ENCODE data around the gene ACVR1. TPM values are rescaled to one million over a fixed set of nuclear protein-coding genes. Genes with fewer than 3 reads are reported as not detected.

ACVR1 gene
- total and polyA plus RNA-seq, 7 experiments from 2014 or later: 6.0 to 42.0 (median 17.8) TPM

GRCh38 chr2:157898591-157898996, 22.5 kb upstream of the ACVR1 start:
- intact Hi-C loops (cut with micrococcal nuclease): loop anchor here (2.0 to 10.0 kb wide), 15 partner anchors 61 to 1814 kb away; partner anchors contain the start of genes ACVR1C (in 2 of the 2), CYTIP (in 1 of the 2), ERMN (in 1 of the 2) and MARCHF7 (in 1 of the 2)
- peak overlapping the region; percentile 94 to 100 (median 98) for H3K27ac Mint-ChIP-seq

GRCh38 chr2:157897106-157897971, 21.2 kb upstream of the ACVR1 start:
- ChIA-PET CTCF (interaction anchor here (0.7 to 0.8 kb wide), 2 partner anchors 64 to 110 kb away, joined by 3 to 4 read pairs; no protein-coding TSS in a partner anchor), POLR2A (interaction anchor here (0.6 to 4.9 kb wide), 9 partner anchors 10 to 456 kb away, joined by 3 to 50 read pairs (median 4); partner anchors contain the start of gene ACVR1)
- no peaks in the 10 kb centered on the region for H3K27me3 ChIP-seq (ENCODE audit: control insufficient read depth in 2 of 2, insufficient read depth in 2 of 2, low read length in 2 of 2)
- no peaks in the 10 kb centered on the region for H3K36me3 ChIP-seq (ENCODE audit: control insufficient read depth in 2 of 3, insufficient read depth in 3 of 3, low read length in 3 of 3)
- H3K4me3 ChIP-seq (ENCODE audit: low read length): peak overlapping the region; percentile 38
- Mint-ChIP-seq H3K9me3 (peaks cover 0 to 4% (median 0%) of the 10 kb centered on the region in 11 donors), H3K36me3 (peaks cover 0 to 19% (median 0%) of the 10 kb centered on the region in 5 donors), H3K4me3 (peak overlapping the region; percentile 74 to 93 (median 89)), H3K4me1 (peaks cover 51 to 92% (median 81%) of the 10 kb centered on the region in 7 donors), H3K27ac (peak overlapping the region; percentile 94 to 100 (median 98)), H3K27me3 (no peaks in the 10 kb centered on the region)
- intact Hi-C loops (cut with micrococcal nuclease): loop anchor here (1.0 to 10.0 kb wide), 12 partner anchors 21 to 1815 kb away; partner anchors contain the start of genes ACVR1 (in 2 of the 2), ACVR1C (in 1 of the 2), CCDC148 (in 1 of the 2) and ERMN (in 1 of the 2)
- H3K27ac ChIP-seq (ENCODE audit: low read depth, low read length): peak overlapping the region; percentile 78
- DNase-seq (peak in 8 of 9 donors; percentile 45 to 78 (median 70)), ATAC-seq (peak; percentile 74)
- no peaks in the 10 kb centered on the region for H3K9me3 ChIP-seq (ENCODE audit: control insufficient read depth in 2 of 3, low read length in 3 of 3)
- H3K4me1 ChIP-seq (ENCODE audit: control insufficient read depth in 2 of 2, insufficient read depth in 2 of 2, low read length in 2 of 2): peaks cover 44 to 62% of the 10 kb centered on the region in 2 donors

More at GRCh38 chr2:157898591-157898996, 22.5 kb upstream of the ACVR1 start:
- no peaks in the 10 kb centered on the region for H3K27me3 Mint-ChIP-seq
- Histone ChIP-seq H3K9me3 (ENCODE audit: control insufficient read depth in 2 of 3, low read length in 3 of 3) (no peaks in the 10 kb centered on the region), H3K4me3 (ENCODE audit: low read length) (peak overlapping the region; percentile 26), H3K27me3 (ENCODE audit: control insufficient read depth in 2 of 2, insufficient read depth in 2 of 2, low read length in 2 of 2) (no peaks in the 10 kb centered on the region), H3K36me3 (ENCODE audit: control insufficient read depth in 2 of 3, insufficient read depth in 3 of 3, low read length in 3 of 3) (no peaks in the 10 kb centered on the region), H3K4me1 (ENCODE audit: control insufficient read depth in 2 of 2, insufficient read depth in 2 of 2, low read length in 2 of 2) (peaks cover 44 to 59% of the 10 kb centered on the region in 2 donors), H3K27ac (ENCODE audit: low read depth, low read length) (peak overlapping the region; percentile 78)
- ChIA-PET CTCF (interaction anchor here (0.5 to 2.3 kb wide), 8 partner anchors 9 to 571 kb away, joined by 3 to 12 read pairs (median 4); partner anchors contain the start of gene ACVR1), POLR2A (interaction anchor here (0.6 to 4.9 kb wide), 9 partner anchors 22 to 464 kb away, joined by 3 to 50 read pairs (median 4); partner anchors contain the start of genes ACVR1 and ACVR1C)
- peak overlapping the region; percentile 74 to 93 (median 86) for H3K4me3 Mint-ChIP-seq
- H3K4me1 Mint-ChIP-seq: peaks cover 48 to 80% (median 72%) of the 10 kb centered on the region in 7 donors
- H3K36me3 Mint-ChIP-seq: peaks cover 0 to 12% (median 0%) of the 10 kb centered on the region in 5 donors
- H3K9me3 Mint-ChIP-seq: peaks cover 0 to 4% (median 0%) of the 10 kb centered on the region in 11 donors
- ATAC-seq (peak; percentile 63), DNase-seq (peak in 2 of 9 donors; percentile 54 to 60)

- H3K27me3 ChIP-seq (ENCODE audit: control insufficient read depth in 2 of 2, insufficient read depth in 2 of 2, low read length in 2 of 2): no peaks in the 10 kb centered on the region
- H3K9me3 Mint-ChIP-seq: peaks cover 0 to 4% (median 0%) of the 10 kb centered on the region in 11 donors
- no peak for DNase-seq
- H3K9me3 ChIP-seq (ENCODE audit: control insufficient read depth in 2 of 3, low read length in 3 of 3): no peaks in the 10 kb centered on the region
- H3K4me1 ChIP-seq (ENCODE audit: control insufficient read depth in 2 of 2, insufficient read depth in 2 of 2, low read length in 2 of 2): peaks cover 49 to 69% of the 10 kb centered on the region in 2 donors
- ATAC-seq: no peak
- H3K27ac ChIP-seq (ENCODE audit: low read depth, low read length): no peak overlapping the region
- ChIA-PET CTCF (interaction anchor here (1.2 to 1.9 kb wide), 2 partner anchors 16 to 19 kb away, joined by 5 to 10 read pairs; partner anchors contain the start of gene ACVR1), POLR2A (interaction anchor here (0.6 to 4.9 kb wide), 3 partner anchors 9 to 19 kb away, joined by 4 to 50 read pairs (median 5); partner anchors contain the start of gene ACVR1)
- H3K27ac Mint-ChIP-seq: peak overlapping the region in 8 of 9 donors; percentile 33 to 82 (median 69)
- H3K36me3 Mint-ChIP-seq: peaks cover 0 to 31% (median 0%) of the 10 kb centered on the region in 5 donors
- H3K4me3 ChIP-seq (ENCODE audit: low read length): no peak overlapping the region
- intact Hi-C loops (cut with micrococcal nuclease): loop anchor here (5.0 to 10.0 kb wide), 9 partner anchors 58 to 1817 kb away; partner anchors contain the start of genes ACVR1C (in 1 of the 2), ERMN (in 1 of the 2) and MARCHF7 (in 1 of the 2)
- no peaks in the 10 kb centered on the region for H3K27me3 Mint-ChIP-seq
- peaks cover 62 to 99% (median 87%) of the 10 kb centered on the region in 7 donors for H3K4me1 Mint-ChIP-seq
- H3K36me3 ChIP-seq (ENCODE audit: control insufficient read depth in 2 of 3, insufficient read depth in 3 of 3, low read length in 3 of 3): no peaks in the 10 kb centered on the region
- H3K4me3 Mint-ChIP-seq: peak overlapping the region in 3 of 10 donors; percentile 19 to 48 (median 34)
Observed at GRCh38 chr2:157895531-157895930, 19.4 kb upstream of the ACVR1 start.

- ChIA-PET POLR2A (interaction anchor here (4.9 kb wide), 1 partner anchor 19 kb away, joined by 50 read pairs; the partner anchor contains the start of gene ACVR1), CTCF (interaction anchor here (1.2 to 1.9 kb wide), 2 partner anchors 15 to 18 kb away, joined by 5 to 10 read pairs; partner anchors contain the start of gene ACVR1)
- peaks cover 43 to 63% of the 10 kb centered on the region in 2 donors for H3K4me1 ChIP-seq (ENCODE audit: control insufficient read depth in 2 of 2, insufficient read depth in 2 of 2, low read length in 2 of 2)
- no peaks in the 10 kb centered on the region for H3K9me3 ChIP-seq (ENCODE audit: control insufficient read depth in 2 of 3, low read length in 3 of 3)
- Mint-ChIP-seq H3K27ac (peak overlapping the region; percentile 33 to 82 (median 69)), H3K4me3 (peak overlapping the region in 5 of 10 donors; percentile 25 to 48 (median 38)), H3K27me3 (no peaks in the 10 kb centered on the region), H3K4me1 (peaks cover 58 to 99% (median 85%) of the 10 kb centered on the region in 7 donors), H3K9me3 (peaks cover 0 to 4% (median 0%) of the 10 kb centered on the region in 11 donors), H3K36me3 (peaks cover 0 to 31% (median 0%) of the 10 kb centered on the region in 5 donors)
- H3K27me3 ChIP-seq (ENCODE audit: control insufficient read depth in 2 of 2, insufficient read depth in 2 of 2, low read length in 2 of 2): no peaks in the 10 kb centered on the region
- intact Hi-C loops (cut with micrococcal nuclease): loop anchor here (5.0 to 10.0 kb wide), 9 partner anchors 58 to 1817 kb away; partner anchors contain the start of genes ACVR1C (in 1 of the 2), ERMN (in 1 of the 2) and MARCHF7 (in 1 of the 2)
- no peak for ATAC-seq
- no peak overlapping the region for H3K4me3 ChIP-seq (ENCODE audit: low read length)
- no peak for DNase-seq
- no peak overlapping the region for H3K27ac ChIP-seq (ENCODE audit: low read depth, low read length)
- no peaks in the 10 kb centered on the region for H3K36me3 ChIP-seq (ENCODE audit: control insufficient read depth in 2 of 3, insufficient read depth in 3 of 3, low read length in 3 of 3)
Observed at GRCh38 chr2:157894694-157895435, 18.7 kb upstream of the ACVR1 start.

- Histone ChIP-seq H3K27ac (ENCODE audit: low read depth, low read length) (no peak overlapping the region), H3K4me3 (ENCODE audit: low read length) (no peak overlapping the region), H3K27me3 (ENCODE audit: control insufficient read depth in 2 of 2, insufficient read depth in 2 of 2, low read length in 2 of 2) (no peaks in the 10 kb centered on the region), H3K36me3 (ENCODE audit: control insufficient read depth in 2 of 3, insufficient read depth in 3 of 3, low read length in 3 of 3) (no peaks in the 10 kb centered on the region), H3K9me3 (ENCODE audit: control insufficient read depth in 2 of 3, low read length in 3 of 3) (no peaks in the 10 kb centered on the region), H3K4me1 (ENCODE audit: control insufficient read depth in 2 of 2, insufficient read depth in 2 of 2, low read length in 2 of 2) (peaks cover 33 to 50% of the 10 kb centered on the region in 2 donors)
- POLR2A ChIA-PET: interaction anchor here (3.7 kb wide), 1 partner anchor 17 kb away, joined by 29 read pairs; the partner anchor contains the start of gene ACVR1
- intact Hi-C loops (cut with micrococcal nuclease): loop anchor here in 1 of 2 donors (10.0 kb wide), 1 partner anchor 559 kb away; no protein-coding TSS in a partner anchor
- ATAC-seq (no peak), DNase-seq (no peak)
- H3K9me3 Mint-ChIP-seq: peaks cover 0 to 7% (median 0%) of the 10 kb centered on the region in 11 donors
- CTCF ChIA-PET: no interaction called here
- H3K4me1 Mint-ChIP-seq: peaks cover 49 to 90% (median 76%) of the 10 kb centered on the region in 7 donors
- H3K27me3 Mint-ChIP-seq: no peaks in the 10 kb centered on the region
- H3K4me3 Mint-ChIP-seq: peak overlapping the region in 2 of 10 donors; percentile 27 to 45
- peaks cover 0 to 38% (median 0%) of the 10 kb centered on the region in 5 donors for H3K36me3 Mint-ChIP-seq
- peak overlapping the region in 5 of 9 donors; percentile 27 to 94 (median 77) for H3K27ac Mint-ChIP-seq
Observed at GRCh38 chr2:157893611-157894010, 17.5 kb upstream of the ACVR1 start.
